K562 (cell line): ENCODE results near the gene AKNAD1. TPM values are rescaled to one million over a fixed set of nuclear protein-coding genes. Genes with fewer than 3 reads are reported as not detected.
A peak's percentile ranks its signal among the peaks of the same experiment; 100 is the strongest.

ENCODE experiments used
- BACH1 ChIP-seq: fragments of 200-800 bp; sonication (Bioruptor generic); IDR thresholded peaks from 2 replicates; pipeline ENCODE4 v1.6.1; 2016; ENCODE audit warnings: missing genetic modification characterization, missing compliant biosample characterization
- CBX1 ChIP-seq: sonication (generic); IDR thresholded peaks from 2 replicates; pipeline ENCODE4 v1.6.1; 2016; ENCODE audit warnings: antibody characterized with exemption, low read depth, mild to moderate bottlenecking
- FOS ChIP-seq: IDR thresholded peaks from 3 replicates; pipeline ENCODE4 v1.6.1; 2011; ENCODE audit not compliant: insufficient read length; ENCODE audit errors: extremely low read depth
- POLR2AphosphoS5 ChIP-seq: IDR thresholded peaks from 2 replicates; pipeline ENCODE4 v1.6.1; 2011; ENCODE audit warnings: mild to moderate bottlenecking, low read depth, low read length, moderate library complexity; ENCODE audit not compliant: control insufficient read depth, insufficient read depth
- RAD51 ChIP-seq: fragments of 450-650 bp; IDR thresholded peaks from 2 replicates; pipeline ENCODE4 v1.7.1; 2016; ENCODE audit warnings: low read depth, mild to moderate bottlenecking, borderline replicate concordance
- SRSF9 ChIP-seq: fragments of 200-400 bp; formaldehyde crosslinking; IDR thresholded peaks from 2 replicates; pipeline ENCODE4 v1.6.1; 2017; ENCODE audit warnings: low read depth, low read length, borderline replicate concordance
- polyA plus RNA-seq, 8 experiments: library from polyadenylated mRNA; depleted of rRNA in 4 of 8; stranded (reverse) in 5 of 8; unstranded in 3 of 8; fragments of >200 nt; fragmentation: Nextera tagmentation in 2 of 8; fragmentation: Illumina TruSeq in 1 of 8; extraction: Ambion mirVana in 2 of 8; extraction: Trizol in 1 of 8; gene quantifications; 2 replicates each; pipeline versions ENCODE4 v1.2.1 to v1.2.3, GENCODE V29; 2011 to 2014; ENCODE audit warnings: inconsistent platforms in 1 of 8, missing spikeins in 1 of 8
- total RNA-seq, 7 experiments: library from RNA; depleted of rRNA in 6 of 7; stranded (reverse); fragments of >200 nt in 6 of 7; fragmentation: Illumina TruSeq in 2 of 7; extraction: Trizol in 2 of 7; gene quantifications; 2 replicates each; pipeline versions ENCODE4 v1.2.1 to v1.2.3, GENCODE V29; 2011 to 2021; ENCODE audit warnings: low replicate concordance in 1 of 7
- TF ChIP-seq, protein P1 (sequence below): fragments of 450-650 bp; IDR thresholded peaks from 2 replicates; pipeline ENCODE4 v1.6.1; 2016; ENCODE audit warnings: low read depth
- TF ChIP-seq, protein P2 (sequence below): fragments of 250-450 bp; sonication (Bioruptor Pico); IDR thresholded peaks from 2 replicates; pipeline ENCODE4 v1.9.0; 2021; ENCODE audit warnings: mild to moderate bottlenecking
- TF ChIP-seq, protein P3 (sequence below): sonication (generic); IDR thresholded peaks from 2 replicates; pipeline ENCODE4 v1.6.1; 2016
- TF ChIP-seq, protein P4 (sequence below): fragments of 450-650 bp; formaldehyde crosslinking; IDR thresholded peaks from 2 replicates; pipeline ENCODE4 v1.4.0; 2020; ENCODE audit warnings: mild to moderate bottlenecking, moderate library complexity
- TF ChIP-seq, protein P5 (sequence below): fragments of 250-450 bp; sonication (Bioruptor Pico); IDR thresholded peaks from 2 replicates; pipeline ENCODE4 v1.4.0; 2020; ENCODE audit warnings: mild to moderate bottlenecking
- TF ChIP-seq, protein P6 (sequence below): conservative IDR thresholded peaks from 2 replicates; pipeline ENCODE4 v1.6.1; 2011; ENCODE audit warnings: low read depth, mild to moderate bottlenecking, low read length; ENCODE audit not compliant: control insufficient read depth

The AKNAD1 gene
- total and polyA plus RNA-seq, 9 of the 15 experiments (the other 6 are each of a cell fraction or from before 2014, with no cell fraction given), result 0.13 to 0.30 TPM; not detected in 7

DNA sequence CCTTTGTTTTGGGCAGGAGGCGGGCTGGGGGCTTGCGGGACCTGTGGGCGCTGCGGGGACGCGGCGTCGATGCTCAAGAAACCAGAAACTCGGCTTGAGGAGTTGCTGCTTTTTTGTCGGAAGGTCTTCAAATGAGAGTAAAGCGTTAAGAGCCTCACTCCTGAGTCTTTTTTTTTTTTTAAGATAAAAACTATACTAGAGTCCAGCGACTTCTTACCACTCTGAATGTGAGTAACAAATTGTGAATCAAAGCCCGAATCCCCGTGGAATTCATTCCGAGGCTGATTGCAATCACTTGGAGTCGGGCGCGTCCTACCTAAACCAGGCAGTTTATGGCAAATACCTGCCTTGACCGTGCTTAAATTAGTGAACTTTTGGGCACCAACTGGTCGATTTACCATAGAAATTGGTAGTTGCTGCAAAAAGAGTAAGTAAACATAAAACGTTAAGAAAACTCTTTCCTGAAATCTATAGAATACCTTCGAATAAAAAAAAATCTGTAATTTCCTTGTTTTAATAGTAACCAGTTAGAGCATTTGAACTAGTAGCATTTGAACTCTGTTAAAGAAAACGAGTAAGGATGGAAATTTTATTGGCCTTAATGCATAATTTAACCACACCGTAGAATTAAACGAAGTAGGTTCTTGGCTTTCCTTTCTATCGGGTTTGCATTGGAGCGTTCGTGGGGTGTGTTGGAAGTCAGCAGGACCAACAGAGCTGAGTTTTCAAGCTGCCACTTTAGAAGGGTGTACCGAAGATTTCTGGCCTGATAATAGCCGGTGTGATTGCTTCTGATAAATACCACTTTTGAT, 20.7 kb upstream of the AKNAD1 start (continued):
- TF ChIP-seq, protein P1, sequence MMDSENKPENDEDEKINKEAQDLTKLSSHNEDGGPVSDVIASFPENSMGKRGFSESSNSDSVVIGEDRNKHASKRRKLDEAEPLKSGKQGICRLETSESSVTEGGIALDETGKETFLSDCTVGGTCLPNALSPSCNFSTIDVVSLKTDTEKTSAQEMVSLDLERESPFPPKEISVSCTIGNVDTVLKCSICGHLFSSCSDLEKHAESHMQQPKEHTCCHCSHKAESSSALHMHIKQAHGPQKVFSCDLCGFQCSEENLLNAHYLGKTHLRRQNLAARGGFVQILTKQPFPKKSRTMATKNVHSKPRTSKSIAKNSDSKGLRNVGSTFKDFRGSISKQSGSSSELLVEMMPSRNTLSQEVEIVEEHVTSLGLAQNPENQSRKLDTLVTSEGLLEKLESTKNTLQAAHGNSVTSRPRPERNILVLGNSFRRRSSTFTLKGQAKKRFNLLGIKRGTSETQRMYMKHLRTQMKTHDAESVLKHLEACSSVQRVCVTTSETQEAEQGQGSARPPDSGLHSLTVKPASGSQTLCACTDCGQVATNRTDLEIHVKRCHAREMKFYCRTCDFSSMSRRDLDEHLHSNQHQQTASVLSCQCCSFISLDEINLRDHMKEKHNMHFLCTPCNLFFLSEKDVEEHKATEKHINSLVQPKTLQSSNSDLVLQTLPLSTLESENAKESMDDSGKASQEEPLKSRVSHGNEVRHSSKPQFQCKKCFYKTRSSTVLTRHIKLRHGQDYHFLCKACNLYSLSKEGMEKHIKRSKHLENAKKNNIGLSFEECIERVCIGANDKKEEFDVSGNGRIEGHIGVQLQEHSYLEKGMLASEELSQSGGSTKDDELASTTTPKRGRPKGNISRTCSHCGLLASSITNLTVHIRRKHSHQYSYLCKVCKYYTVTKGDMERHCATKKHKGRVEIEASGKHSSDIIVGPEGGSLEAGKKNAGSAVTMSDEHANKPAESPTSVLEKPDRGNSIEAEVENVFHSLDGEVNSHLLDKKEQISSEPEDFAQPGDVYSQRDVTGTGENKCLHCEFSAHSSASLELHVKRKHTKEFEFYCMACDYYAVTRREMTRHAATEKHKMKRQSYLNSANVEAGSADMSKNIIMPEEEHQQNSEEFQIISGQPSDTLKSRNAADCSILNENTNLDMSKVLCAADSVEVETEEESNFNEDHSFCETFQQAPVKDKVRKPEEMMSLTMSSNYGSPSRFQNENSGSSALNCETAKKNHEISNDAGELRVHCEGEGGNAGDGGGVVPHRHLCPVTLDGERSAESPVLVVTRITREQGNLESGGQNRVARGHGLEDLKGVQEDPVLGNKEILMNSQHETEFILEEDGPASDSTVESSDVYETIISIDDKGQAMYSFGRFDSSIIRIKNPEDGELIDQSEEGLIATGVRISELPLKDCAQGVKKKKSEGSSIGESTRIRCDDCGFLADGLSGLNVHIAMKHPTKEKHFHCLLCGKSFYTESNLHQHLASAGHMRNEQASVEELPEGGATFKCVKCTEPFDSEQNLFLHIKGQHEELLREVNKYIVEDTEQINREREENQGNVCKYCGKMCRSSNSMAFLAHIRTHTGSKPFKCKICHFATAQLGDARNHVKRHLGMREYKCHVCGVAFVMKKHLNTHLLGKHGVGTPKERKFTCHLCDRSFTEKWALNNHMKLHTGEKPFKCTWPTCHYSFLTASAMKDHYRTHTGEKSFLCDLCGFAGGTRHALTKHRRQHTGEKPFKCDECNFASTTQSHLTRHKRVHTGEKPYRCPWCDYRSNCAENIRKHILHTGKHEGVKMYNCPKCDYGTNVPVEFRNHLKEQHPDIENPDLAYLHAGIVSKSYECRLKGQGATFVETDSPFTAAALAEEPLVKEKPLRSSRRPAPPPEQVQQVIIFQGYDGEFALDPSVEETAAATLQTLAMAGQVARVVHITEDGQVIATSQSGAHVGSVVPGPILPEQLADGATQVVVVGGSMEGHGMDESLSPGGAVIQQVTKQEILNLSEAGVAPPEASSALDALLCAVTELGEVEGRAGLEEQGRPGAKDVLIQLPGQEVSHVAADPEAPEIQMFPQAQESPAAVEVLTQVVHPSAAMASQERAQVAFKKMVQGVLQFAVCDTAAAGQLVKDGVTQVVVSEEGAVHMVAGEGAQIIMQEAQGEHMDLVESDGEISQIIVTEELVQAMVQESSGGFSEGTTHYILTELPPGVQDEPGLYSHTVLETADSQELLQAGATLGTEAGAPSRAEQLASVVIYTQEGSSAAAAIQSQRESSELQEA, result no peak
- TF ChIP-seq, protein P2, sequence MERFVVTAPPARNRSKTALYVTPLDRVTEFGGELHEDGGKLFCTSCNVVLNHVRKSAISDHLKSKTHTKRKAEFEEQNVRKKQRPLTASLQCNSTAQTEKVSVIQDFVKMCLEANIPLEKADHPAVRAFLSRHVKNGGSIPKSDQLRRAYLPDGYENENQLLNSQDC, result no peak
- TF ChIP-seq, protein P3, sequence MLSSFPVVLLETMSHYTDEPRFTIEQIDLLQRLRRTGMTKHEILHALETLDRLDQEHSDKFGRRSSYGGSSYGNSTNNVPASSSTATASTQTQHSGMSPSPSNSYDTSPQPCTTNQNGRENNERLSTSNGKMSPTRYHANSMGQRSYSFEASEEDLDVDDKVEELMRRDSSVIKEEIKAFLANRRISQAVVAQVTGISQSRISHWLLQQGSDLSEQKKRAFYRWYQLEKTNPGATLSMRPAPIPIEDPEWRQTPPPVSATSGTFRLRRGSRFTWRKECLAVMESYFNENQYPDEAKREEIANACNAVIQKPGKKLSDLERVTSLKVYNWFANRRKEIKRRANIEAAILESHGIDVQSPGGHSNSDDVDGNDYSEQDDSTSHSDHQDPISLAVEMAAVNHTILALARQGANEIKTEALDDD, result peak; percentile 87
- TF ChIP-seq, protein P4, sequence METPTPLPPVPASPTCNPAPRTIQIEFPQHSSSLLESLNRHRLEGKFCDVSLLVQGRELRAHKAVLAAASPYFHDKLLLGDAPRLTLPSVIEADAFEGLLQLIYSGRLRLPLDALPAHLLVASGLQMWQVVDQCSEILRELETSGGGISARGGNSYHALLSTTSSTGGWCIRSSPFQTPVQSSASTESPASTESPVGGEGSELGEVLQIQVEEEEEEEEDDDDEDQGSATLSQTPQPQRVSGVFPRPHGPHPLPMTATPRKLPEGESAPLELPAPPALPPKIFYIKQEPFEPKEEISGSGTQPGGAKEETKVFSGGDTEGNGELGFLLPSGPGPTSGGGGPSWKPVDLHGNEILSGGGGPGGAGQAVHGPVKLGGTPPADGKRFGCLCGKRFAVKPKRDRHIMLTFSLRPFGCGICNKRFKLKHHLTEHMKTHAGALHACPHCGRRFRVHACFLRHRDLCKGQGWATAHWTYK, result no peak
- TF ChIP-seq CBX1, result no peak
- TF ChIP-seq, protein P5, sequence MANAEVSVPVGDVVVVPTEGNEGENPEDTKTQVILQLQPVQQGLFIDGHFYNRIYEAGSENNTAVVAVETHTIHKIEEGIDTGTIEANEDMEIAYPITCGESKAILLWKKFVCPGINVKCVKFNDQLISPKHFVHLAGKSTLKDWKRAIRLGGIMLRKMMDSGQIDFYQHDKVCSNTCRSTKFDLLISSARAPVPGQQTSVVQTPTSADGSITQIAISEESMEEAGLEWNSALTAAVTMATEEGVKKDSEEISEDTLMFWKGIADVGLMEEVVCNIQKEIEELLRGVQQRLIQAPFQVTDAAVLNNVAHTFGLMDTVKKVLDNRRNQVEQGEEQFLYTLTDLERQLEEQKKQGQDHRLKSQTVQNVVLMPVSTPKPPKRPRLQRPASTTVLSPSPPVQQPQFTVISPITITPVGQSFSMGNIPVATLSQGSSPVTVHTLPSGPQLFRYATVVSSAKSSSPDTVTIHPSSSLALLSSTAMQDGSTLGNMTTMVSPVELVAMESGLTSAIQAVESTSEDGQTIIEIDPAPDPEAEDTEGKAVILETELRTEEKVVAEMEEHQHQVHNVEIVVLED, result no peak
- TF ChIP-seq POLR2AphosphoS5, result no peak
- TF ChIP-seq, protein P6, sequence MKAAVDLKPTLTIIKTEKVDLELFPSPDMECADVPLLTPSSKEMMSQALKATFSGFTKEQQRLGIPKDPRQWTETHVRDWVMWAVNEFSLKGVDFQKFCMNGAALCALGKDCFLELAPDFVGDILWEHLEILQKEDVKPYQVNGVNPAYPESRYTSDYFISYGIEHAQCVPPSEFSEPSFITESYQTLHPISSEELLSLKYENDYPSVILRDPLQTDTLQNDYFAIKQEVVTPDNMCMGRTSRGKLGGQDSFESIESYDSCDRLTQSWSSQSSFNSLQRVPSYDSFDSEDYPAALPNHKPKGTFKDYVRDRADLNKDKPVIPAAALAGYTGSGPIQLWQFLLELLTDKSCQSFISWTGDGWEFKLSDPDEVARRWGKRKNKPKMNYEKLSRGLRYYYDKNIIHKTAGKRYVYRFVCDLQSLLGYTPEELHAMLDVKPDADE, result no peak
- TF ChIP-seq SRSF9, result no peak
- TF ChIP-seq BACH1 (tag), result no peak
- TF ChIP-seq FOS, result no peak
- no peak for TF ChIP-seq RAD51
